A549 (cell line): ENCODE results near the gene WIF1. TPM values are rescaled to one million over a fixed set of nuclear protein-coding genes. Genes with fewer than 3 reads are reported as not detected.

ENCODE experiments used
- BCL3 ChIP-seq: fragments of >200 bp; sonication (Bioruptor Twin); formaldehyde crosslinking; IDR thresholded peaks from 3 replicates; pipeline ENCODE4 v1.6.1; 2016
- CBX2 ChIP-seq: fragments of 200-600 bp; sonication (generic); IDR thresholded peaks from 2 replicates; pipeline ENCODE4 v1.6.1; 2016; ENCODE audit warnings: low read depth, mild to moderate bottlenecking, borderline replicate concordance
- CBX8 ChIP-seq: fragments of 200-600 bp; sonication (generic); IDR thresholded peaks from 2 replicates; pipeline ENCODE4 v1.6.1; 2016
- CEBPB ChIP-seq, 2 experiments: fragments of >200 bp in 1 of 2; sonication (Bioruptor Twin) in 1 of 2; formaldehyde crosslinking in 1 of 2; IDR thresholded peaks; 2 replicates each; pipeline ENCODE4 v1.6.1; 2012 to 2016
- CTCF ChIP-seq: fragments of >200 bp; sonication (Bioruptor Twin); formaldehyde crosslinking; IDR thresholded peaks from 3 replicates; pipeline ENCODE4 v1.5.1; 2016
- EHF ChIP-seq: fragments of 250-450 bp; sonication (Bioruptor Pico); IDR thresholded peaks from 2 replicates; pipeline ENCODE4 v1.5.0; 2020; ENCODE audit warnings: mild to moderate bottlenecking
- ELK1 ChIP-seq: fragments of 150-350 bp; IDR thresholded peaks from 2 replicates; pipeline ENCODE4 v1.6.1; 2014; ENCODE audit warnings: low read depth, mild to moderate bottlenecking, low read length
- EP300 ChIP-seq, 2 experiments: fragments of >200 bp; sonication (Bioruptor Twin); formaldehyde crosslinking; IDR thresholded peaks; 2 replicates in 1 of 2; 3 replicates in 1 of 2; pipeline ENCODE4 v1.6.1; 2016 to 2017
- FOSB ChIP-seq: fragments of 250-450 bp; sonication (Bioruptor Pico); IDR thresholded peaks from 2 replicates; pipeline ENCODE4 v1.5.0; 2020; ENCODE audit warnings: mild to moderate bottlenecking, moderate library complexity
- FOXS1 ChIP-seq: fragments of 250-450 bp; sonication (Bioruptor Pico); IDR thresholded peaks from 2 replicates; pipeline ENCODE4 v1.5.0; 2020; ENCODE audit warnings: mild to moderate bottlenecking, moderate library complexity
- GATA3 ChIP-seq: IDR thresholded peaks from 2 replicates; pipeline ENCODE4 v1.6.1; 2012; ENCODE audit warnings: borderline replicate concordance
- HES2 ChIP-seq: fragments of >200 bp; sonication (Bioruptor Twin); formaldehyde crosslinking; IDR thresholded peaks from 2 replicates; pipeline ENCODE4 v1.6.1; 2016
- HEYL ChIP-seq: fragments of 250-450 bp; sonication (Bioruptor Pico); IDR thresholded peaks from 2 replicates; pipeline ENCODE4 v1.8.0; 2021; ENCODE audit warnings: mild to moderate bottlenecking, moderate library complexity
- HOXB13 ChIP-seq: fragments of 250-450 bp; sonication (Bioruptor Pico); IDR thresholded peaks from 2 replicates; pipeline ENCODE4 v1.5.0; 2020; ENCODE audit warnings: low read depth, mild to moderate bottlenecking, moderate library complexity
- HOXB5 ChIP-seq: fragments of 250-450 bp; sonication (Bioruptor Pico); IDR thresholded peaks from 2 replicates; pipeline ENCODE4 v1.5.0; 2020; ENCODE audit warnings: mild to moderate bottlenecking, moderate library complexity
- JUN ChIP-seq, 2 experiments: fragments of >200 bp; sonication (Bioruptor Twin); formaldehyde crosslinking; IDR thresholded peaks; 2 replicates in 1 of 2; 3 replicates in 1 of 2; pipeline ENCODE4 v1.6.1; 2016 to 2017
- JUNB ChIP-seq: fragments of >200 bp; sonication (Bioruptor Twin); formaldehyde crosslinking; IDR thresholded peaks from 2 replicates; pipeline ENCODE4 v1.6.1; 2016
- KDM1A ChIP-seq: fragments of 200-600 bp; sonication (generic); IDR thresholded peaks from 2 replicates; pipeline ENCODE4 v1.6.1; 2016; ENCODE audit warnings: low read depth, mild to moderate bottlenecking
- KDM5A ChIP-seq: fragments of 200-600 bp; sonication (generic); IDR thresholded peaks from 2 replicates; pipeline ENCODE4 v1.6.1; 2016; ENCODE audit warnings: antibody characterized with exemption, mild to moderate bottlenecking
- MAZ ChIP-seq: fragments of 150-350 bp; IDR thresholded peaks from 2 replicates; pipeline ENCODE4 v1.6.1; 2014; ENCODE audit warnings: antibody characterized with exemption, low read depth, low read length, borderline replicate concordance
- NFE2L2 ChIP-seq: fragments of 150-350 bp; conservative IDR thresholded peaks from 2 replicates; pipeline ENCODE4 v1.6.1; 2014; ENCODE audit warnings: low read length
- NPAS2 ChIP-seq: fragments of 250-450 bp; sonication (Bioruptor Pico); IDR thresholded peaks from 2 replicates; pipeline ENCODE4 v1.8.0; 2022; ENCODE audit warnings: mild to moderate bottlenecking, moderate library complexity, borderline replicate concordance
- PBX3 ChIP-seq: IDR thresholded peaks from 2 replicates; pipeline ENCODE4 v1.6.1; 2012
- PHF8 ChIP-seq: fragments of 200-600 bp; sonication (generic); IDR thresholded peaks from 2 replicates; pipeline ENCODE4 v1.6.1; 2016; ENCODE audit warnings: low read depth, mild to moderate bottlenecking, antibody characterized with exemption, moderate library complexity, borderline replicate concordance
- POLR2A ChIP-seq: IDR thresholded peaks from 2 replicates; pipeline ENCODE4 v1.6.1; 2012; ENCODE audit warnings: mild to moderate bottlenecking, low read length
- RAD21 ChIP-seq, 2 experiments: fragments of >200 bp in 1 of 2; sonication (Bioruptor Twin) in 1 of 2; formaldehyde crosslinking in 1 of 2; IDR thresholded peaks in 1 of 2; conservative IDR thresholded peaks in 1 of 2; 2 replicates in 1 of 2; 3 replicates in 1 of 2; pipeline ENCODE4 v1.6.1; 2012 to 2018; ENCODE audit warnings: inconsistent platforms in 1 of 2
- RARB ChIP-seq: fragments of 250-450 bp; sonication (Bioruptor Pico); IDR thresholded peaks from 2 replicates; pipeline ENCODE4 v1.8.0; 2021; ENCODE audit warnings: mild to moderate bottlenecking, moderate library complexity
- REST ChIP-seq: fragments of 200-600 bp; sonication (generic); IDR thresholded peaks from 2 replicates; pipeline ENCODE4 v1.6.1; 2016; ENCODE audit warnings: antibody characterized with exemption, mild to moderate bottlenecking, moderate library complexity
- RFX5 ChIP-seq: fragments of 450-650 bp; IDR thresholded peaks from 2 replicates; pipeline ENCODE4 v1.7.1; 2014; ENCODE audit warnings: antibody characterized with exemption, mild to moderate bottlenecking, moderate library complexity
- SREBF2 ChIP-seq: fragments of 450-650 bp; IDR thresholded peaks from 2 replicates; pipeline ENCODE4 v1.6.1; 2014; ENCODE audit warnings: mild to moderate bottlenecking, moderate library complexity
- TFCP2L1 ChIP-seq: fragments of 250-450 bp; sonication (Bioruptor Pico); IDR thresholded peaks from 2 replicates; pipeline ENCODE4 v1.5.0; 2021; ENCODE audit warnings: mild to moderate bottlenecking
- TP53 ChIP-seq: fragments of 250-450 bp; sonication (Bioruptor Pico); IDR thresholded peaks from 2 replicates; pipeline ENCODE4 v1.5.0; 2021; ENCODE audit warnings: mild to moderate bottlenecking, moderate library complexity
- ZFP36 ChIP-seq: fragments of 450-650 bp; IDR thresholded peaks from 2 replicates; pipeline ENCODE4 v1.6.1; 2014; ENCODE audit warnings: borderline replicate concordance; ENCODE audit not compliant: partially characterized antibody
- ZNF302 ChIP-seq: fragments of 250-450 bp; sonication (Bioruptor Pico); IDR thresholded peaks from 2 replicates; pipeline ENCODE4 v1.9.0; 2021; ENCODE audit warnings: inconsistent platforms, mild to moderate bottlenecking, moderate library complexity
- polyA plus RNA-seq, 4 experiments: library from polyadenylated mRNA; depleted of rRNA in 3 of 4; stranded (reverse); fragments of >200 nt; fragmentation: RNase III in 1 of 4; extraction: RNeasy Plus Mini Kit Qiagen cat#74134 plus additional on column Dnase treatment in 1 of 4; gene quantifications; 2 replicates in 3 of 4; 3 replicates in 1 of 4; pipeline ENCODE4 v1.2.3, GENCODE V29; 2011 to 2017

The WIF1 gene
- polyA plus RNA-seq, 2 of the 4 experiments (the other 2 are of a cell fraction): not detected

- TF ChIP-seq HES2 (no peak), EHF (CRISPR knock-in tag) (peak; percentile 37; the same call in 1 of the 2 replicates), SREBF2 (no peak), POLR2A (peak; percentile 93), KDM1A (no peak), ZNF302 (CRISPR knock-in tag) (no peak), NFE2L2 (no peak), JUNB (no peak), CTCF (no peak), FOXS1 (CRISPR knock-in tag) (no peak), GATA3 (no peak), PHF8 (peak; percentile 87), MAZ (no peak), JUN (IDR thresholded peaks at IDR 0.05) (peak; percentile 74 to 80; a peak in 4 of 5 replicates), HOXB13 (peak; percentile 88), CEBPB (IDR thresholded peaks at IDR 0.05) (no peak), RAD21 (conservative IDR thresholded peaks at IDR 0.05 in 1 of 2, IDR thresholded peaks at IDR 0.05 in 1 of 2) (no peak), KDM5A (peak; percentile 90), RARB (CRISPR knock-in tag) (no peak), TP53 (CRISPR knock-in tag) (no peak), BCL3 (peak; percentile 67; the same call in 1 of the 3 replicates), REST (no peak), FOSB (no peak), HOXB5 (CRISPR knock-in tag) (peak; percentile 86), TFCP2L1 (CRISPR knock-in tag) (peak; percentile 35; the same call in 1 of the 2 replicates), CBX8 (no peak), ZFP36 (no peak), PBX3 (0 out of 2 replicates have a peak, but pooled peaks have one; percentile 41), HEYL (CRISPR knock-in tag) (peak; percentile 80; the same call in 1 of the 2 replicates), ELK1 (peak; percentile 29; the same call in 1 of the 2 replicates), NPAS2 (CRISPR knock-in tag) (peak; percentile 31; the same call in 1 of the 2 replicates), EP300 (IDR thresholded peaks at IDR 0.05) (no peak), RFX5 (no peak), CBX2 (no peak)
These were observed 48.5 kb upstream of the WIF1 start, which contains the start of gene LEMD3 (continued) for GRCh38 chr12:65169320-65170208.
